ENCODE data around the gene EPB41L5.

The EPB41L5 gene

DNA sequence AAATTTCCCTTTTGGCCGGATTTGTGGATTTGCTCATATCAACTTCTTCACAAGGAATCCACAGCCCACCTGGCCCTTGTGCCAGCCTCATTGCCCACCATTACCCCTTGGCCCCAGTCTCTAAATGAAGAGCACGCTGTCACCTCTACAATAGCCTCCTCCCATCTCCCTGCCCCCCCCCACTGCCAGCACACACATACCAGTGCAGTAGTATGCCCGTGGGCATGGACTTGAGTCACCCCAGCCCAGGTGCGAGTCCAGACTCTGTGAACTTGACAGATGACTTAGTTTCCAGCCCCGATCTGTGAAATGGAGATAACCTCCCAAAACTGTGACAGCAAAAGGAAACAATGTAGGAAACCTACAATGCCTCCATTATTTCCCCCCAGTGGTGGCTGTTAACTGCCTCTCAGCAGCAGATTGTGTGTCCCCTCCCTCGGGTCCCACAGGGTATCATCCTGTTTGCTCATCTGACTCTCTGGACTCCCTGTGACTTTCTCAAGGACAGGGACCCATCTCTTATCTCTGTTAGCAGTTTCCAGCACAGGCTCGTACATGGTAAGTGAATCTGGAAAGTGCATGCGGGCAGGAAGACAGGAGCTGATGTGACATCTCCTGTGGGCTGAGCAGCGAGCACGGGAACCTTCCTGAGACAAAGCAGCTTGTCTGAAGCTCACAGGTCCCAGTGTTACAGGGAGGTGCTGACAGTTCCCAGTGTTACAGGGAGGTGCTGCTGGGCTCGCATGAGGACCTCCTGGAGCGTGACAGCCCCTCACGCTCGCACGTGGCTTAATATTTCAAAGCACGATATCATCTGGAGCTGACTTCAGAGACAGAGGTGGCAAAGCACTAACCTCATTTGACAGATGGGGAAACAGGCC lies 214.5 kb downstream of the EPB41L5 start:
- DNase-seq = no peak

GRCh38 chr2:120228503-120228902 lies 215.6 kb downstream of the EPB41L5 start:
- DNase-seq = no peak

Data from activated CD4-positive, alpha-beta T cell treated with anti-CD3 and anti-CD28 coated beads, Interleukin-2, amount 50 U/mL, for 16 hours (primary cell).